ENCODE results near the gene C6orf62. TPM values are rescaled to one million over a fixed set of nuclear protein-coding genes. Genes with fewer than 3 reads are reported as not detected.
"Not testable (repeated sequence)": the region's sequence is repeated elsewhere in the genome, so short reads cannot be mapped to it uniquely, and the experiment has no call there.

Gene C6orf62
- total and polyA plus RNA-seq, 12 donors, result 52.3 to 121 (median 102) TPM

DNA sequence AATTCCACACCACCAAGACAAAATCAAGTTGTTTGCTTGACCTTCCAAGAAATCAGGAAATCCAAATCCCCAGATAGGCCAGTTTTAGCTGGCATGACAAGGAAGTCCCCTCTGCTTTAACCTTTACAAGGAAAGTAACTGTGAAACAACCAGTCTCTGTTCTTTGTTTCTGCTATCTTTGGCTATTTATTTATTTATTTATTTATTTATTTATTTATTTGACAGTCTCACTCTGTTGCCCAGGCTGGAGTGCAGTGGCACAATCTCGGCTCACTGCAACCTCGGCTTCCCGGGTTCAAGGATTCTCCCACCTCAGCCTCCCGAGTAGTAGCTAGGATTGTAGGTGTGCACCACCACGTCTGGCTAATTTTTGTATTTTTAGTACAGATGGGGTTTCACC, 41.3 kb upstream of the C6orf62 start:
- H3K36me3 ChIP-seq (replicated peaks in 1 of 2), result no peaks in the 10 kb centered on the region
- H3K4me1 ChIP-seq (replicated peaks in 1 of 2), result peaks cover 3% of the 10 kb centered on the region in 2 donors
- intact Hi-C loops (cut with DNase I), result loop anchor here (5.0 to 10.0 kb wide), 3 partner anchors 45 to 185 kb away; partner anchors contain the start of gene C6orf62 (in 1 of the 2)
- 88 to 96% (median 94%) methylated on average over 5 of the region's 5 CpGs for WGBS, 4 donors
- TF ChIP-seq POLR2A (IDR thresholded peaks at IDR 0.05), result no peak
- TF ChIP-seq, protein P1, sequence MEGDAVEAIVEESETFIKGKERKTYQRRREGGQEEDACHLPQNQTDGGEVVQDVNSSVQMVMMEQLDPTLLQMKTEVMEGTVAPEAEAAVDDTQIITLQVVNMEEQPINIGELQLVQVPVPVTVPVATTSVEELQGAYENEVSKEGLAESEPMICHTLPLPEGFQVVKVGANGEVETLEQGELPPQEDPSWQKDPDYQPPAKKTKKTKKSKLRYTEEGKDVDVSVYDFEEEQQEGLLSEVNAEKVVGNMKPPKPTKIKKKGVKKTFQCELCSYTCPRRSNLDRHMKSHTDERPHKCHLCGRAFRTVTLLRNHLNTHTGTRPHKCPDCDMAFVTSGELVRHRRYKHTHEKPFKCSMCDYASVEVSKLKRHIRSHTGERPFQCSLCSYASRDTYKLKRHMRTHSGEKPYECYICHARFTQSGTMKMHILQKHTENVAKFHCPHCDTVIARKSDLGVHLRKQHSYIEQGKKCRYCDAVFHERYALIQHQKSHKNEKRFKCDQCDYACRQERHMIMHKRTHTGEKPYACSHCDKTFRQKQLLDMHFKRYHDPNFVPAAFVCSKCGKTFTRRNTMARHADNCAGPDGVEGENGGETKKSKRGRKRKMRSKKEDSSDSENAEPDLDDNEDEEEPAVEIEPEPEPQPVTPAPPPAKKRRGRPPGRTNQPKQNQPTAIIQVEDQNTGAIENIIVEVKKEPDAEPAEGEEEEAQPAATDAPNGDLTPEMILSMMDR (IDR thresholded peaks at IDR 0.05), result no peak
- H3K9me3 ChIP-seq (replicated peaks in 1 of 3), result no peaks in the 10 kb centered on the region
- DNase-seq, result no peak
- no peak overlapping the region for H3K4me3 ChIP-seq
- no peak overlapping the region for H3K27ac ChIP-seq
- H3K27me3 ChIP-seq, result no peaks in the 10 kb centered on the region

DNA sequence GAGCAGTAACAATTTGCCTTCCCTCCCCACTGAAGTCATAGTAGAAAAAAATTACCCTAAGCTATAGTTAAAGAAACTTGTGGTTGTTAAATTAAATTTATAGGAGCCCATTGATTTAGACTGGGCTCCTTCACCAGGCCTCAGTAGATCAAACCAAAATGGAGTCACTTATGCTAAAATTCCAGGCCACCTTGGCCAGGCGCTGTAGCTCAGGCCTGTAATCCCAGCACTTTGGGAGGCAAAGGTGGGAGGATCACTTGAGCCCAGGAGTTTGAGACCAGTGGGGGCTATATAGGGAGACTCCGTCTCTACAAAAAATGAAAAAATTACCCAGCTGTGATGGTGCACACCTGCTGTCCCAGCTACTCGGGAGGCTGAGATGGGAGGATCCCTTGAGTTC, 40.8 kb upstream of the C6orf62 start:
- Histone ChIP-seq H3K27ac (no peak overlapping the region), H3K27me3 (no peaks in the 10 kb centered on the region), H3K4me1 (replicated peaks in 1 of 2) (peaks cover 3 to 4% of the 10 kb centered on the region in 2 donors), H3K36me3 (replicated peaks in 1 of 2) (no peaks in the 10 kb centered on the region), H3K9me3 (replicated peaks in 1 of 3) (no peaks in the 10 kb centered on the region), H3K4me3 (no peak overlapping the region)
- TF ChIP-seq, protein P1 (IDR thresholded peaks at IDR 0.05), result no peak
- TF ChIP-seq POLR2A (IDR thresholded peaks at IDR 0.05), result no peak
- no peak for DNase-seq
- intact Hi-C loops (cut with DNase I), result loop anchor here (5.0 to 10.0 kb wide), 3 partner anchors 45 to 185 kb away; partner anchors contain the start of gene C6orf62 (in 1 of the 2)
- WGBS, 4 donors, result 93 to 96% (median 93%) methylated on average over 3 of the region's 3 CpGs

DNA sequence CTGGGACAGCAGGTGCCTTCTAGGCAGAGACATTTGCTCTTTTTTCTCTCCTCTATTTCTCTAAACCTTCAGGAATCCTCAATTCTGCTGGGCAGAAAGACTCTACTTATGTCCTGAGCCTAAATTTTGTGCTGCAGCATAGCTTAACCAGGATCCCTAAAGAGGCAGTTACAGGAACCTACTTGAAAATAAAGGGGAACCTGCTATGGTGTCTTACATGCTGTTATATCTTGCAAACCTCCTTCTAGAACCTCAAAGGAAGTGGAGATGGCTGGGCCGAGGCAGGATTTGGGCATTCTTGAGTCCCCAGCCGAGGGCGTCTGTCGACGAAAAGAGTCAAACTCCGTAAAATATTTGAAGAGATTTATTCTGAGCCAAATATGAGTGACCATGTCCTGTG, 38.7 kb upstream of the C6orf62 start:
- intact Hi-C loops (cut with DNase I), result no loop called here
- Histone ChIP-seq H3K27ac (peak overlapping the region in 1 of 5 donors; percentile 19), H3K36me3 (replicated peaks in 1 of 2) (no peaks in the 10 kb centered on the region), H3K4me3 (no peak overlapping the region), H3K27me3 (no peaks in the 10 kb centered on the region), H3K4me1 (replicated peaks in 1 of 2) (peaks cover 3 to 4% of the 10 kb centered on the region in 2 donors), H3K9me3 (replicated peaks in 1 of 3) (no peaks in the 10 kb centered on the region)
- 85 to 95% (median 90%) methylated on average over 6 of the region's 6 CpGs for WGBS, 4 donors
- DNase-seq, result no peak
- no peak for TF ChIP-seq POLR2A (IDR thresholded peaks at IDR 0.05)
- TF ChIP-seq, protein P1 (IDR thresholded peaks at IDR 0.05), result no peak

DNA sequence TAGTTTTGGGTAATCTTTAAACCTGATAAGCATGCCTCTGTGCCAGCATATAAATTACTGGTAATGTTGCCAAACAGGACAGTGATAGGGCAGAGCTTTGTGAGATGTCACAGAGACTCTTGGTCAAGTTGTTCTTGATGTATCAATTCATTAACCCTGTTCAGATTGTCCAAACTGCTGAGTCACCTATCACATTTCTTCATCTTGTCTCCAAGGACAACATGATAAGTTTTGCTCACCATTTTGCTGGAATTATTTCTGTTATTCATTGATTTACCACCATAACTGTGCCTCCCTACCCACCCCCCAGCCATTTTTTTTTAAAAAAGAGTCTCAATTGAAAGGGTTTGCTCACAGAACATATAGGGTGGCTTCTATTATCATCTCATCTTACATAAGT, 36.3 kb upstream of the C6orf62 start:
- no peak for DNase-seq
- TF ChIP-seq, protein P1 (IDR thresholded peaks at IDR 0.05), result no peak
- no peak for TF ChIP-seq POLR2A (IDR thresholded peaks at IDR 0.05)
- Histone ChIP-seq H3K9me3 (replicated peaks in 1 of 3) (no peaks in the 10 kb centered on the region), H3K4me1 (replicated peaks in 1 of 2) (peaks cover 3 to 4% of the 10 kb centered on the region in 2 donors), H3K36me3 (replicated peaks in 1 of 2) (no peaks in the 10 kb centered on the region), H3K27me3 (no peaks in the 10 kb centered on the region), H3K4me3 (no peak overlapping the region), H3K27ac (no peak overlapping the region)
- intact Hi-C loops (cut with DNase I), result no loop called here

DNA sequence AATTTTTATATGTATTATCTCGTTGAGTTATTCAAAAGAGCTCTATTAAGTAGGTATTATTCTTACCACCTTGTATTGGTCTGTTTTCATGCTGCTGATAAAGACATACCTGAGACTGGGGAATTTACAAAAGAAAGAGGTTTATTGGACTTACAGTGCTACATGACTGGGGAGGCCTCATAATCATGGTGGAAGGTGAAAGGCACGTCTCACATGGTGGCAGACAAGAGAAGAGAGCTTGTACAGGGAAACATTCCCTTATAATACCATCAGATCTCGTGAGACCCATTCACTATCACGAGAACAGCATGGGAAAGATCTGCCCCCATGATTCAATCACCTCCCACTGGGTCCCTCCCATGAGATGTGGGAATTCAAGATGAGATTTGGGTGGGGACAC, 35.4 kb upstream of the C6orf62 start:
- H3K27me3 ChIP-seq; H3K4me1 ChIP-seq (replicated peaks in 1 of 2); DNase-seq; H3K4me3 ChIP-seq; H3K27ac ChIP-seq; H3K9me3 ChIP-seq (replicated peaks in 1 of 3); intact Hi-C loops (cut with DNase I); H3K36me3 ChIP-seq (replicated peaks in 1 of 2): not testable (repeated sequence)
- 86 to 93% (median 90%) methylated on average over 4 of the region's 4 CpGs for WGBS, 4 donors

All from adrenal gland (tissue), 12 donors.